DMS53 (cell line): ENCODE measurements around the gene INPP5K.
"Not testable (repeated sequence)": the region's sequence is repeated elsewhere in the genome, so short reads cannot be mapped to it uniquely, and the experiment has no call there.

ENCODE experiments used
- DNase-seq: peaks from one replicate; lab custom pipeline; 2025; lab: John Stamatoyannopoulos, UW

INPP5K gene

DNA sequence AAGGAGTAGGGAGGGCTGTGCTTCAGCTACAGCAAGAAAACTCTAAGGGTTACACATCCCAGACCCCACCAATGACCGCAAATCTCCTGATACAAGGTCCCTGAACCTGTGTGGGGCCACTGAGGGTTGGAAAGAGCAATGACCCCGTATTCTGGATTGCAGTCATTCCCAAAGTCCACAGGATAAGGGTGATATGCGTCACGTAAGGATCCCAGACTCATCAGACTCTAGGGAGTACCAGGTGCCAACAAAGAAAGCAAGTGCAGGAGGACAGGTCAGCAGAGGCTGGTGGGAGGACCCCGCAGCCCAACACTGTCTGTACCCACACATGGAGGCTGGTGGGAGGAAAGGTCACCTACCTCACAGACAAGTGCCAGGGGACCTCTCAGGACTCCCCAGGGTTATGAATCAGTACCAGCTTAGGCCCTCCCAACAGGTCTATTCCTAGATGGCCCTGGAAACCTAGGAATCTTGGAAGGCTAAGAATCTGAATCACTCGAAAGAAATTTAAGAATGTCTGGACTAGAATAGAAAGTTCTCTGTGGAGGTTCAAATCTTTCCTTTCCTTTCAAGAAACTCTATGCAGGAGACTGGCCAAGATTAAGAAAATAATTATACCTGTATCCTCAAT, 30.0 kb upstream of the INPP5K start:
- DNase-seq: no peak

DNA sequence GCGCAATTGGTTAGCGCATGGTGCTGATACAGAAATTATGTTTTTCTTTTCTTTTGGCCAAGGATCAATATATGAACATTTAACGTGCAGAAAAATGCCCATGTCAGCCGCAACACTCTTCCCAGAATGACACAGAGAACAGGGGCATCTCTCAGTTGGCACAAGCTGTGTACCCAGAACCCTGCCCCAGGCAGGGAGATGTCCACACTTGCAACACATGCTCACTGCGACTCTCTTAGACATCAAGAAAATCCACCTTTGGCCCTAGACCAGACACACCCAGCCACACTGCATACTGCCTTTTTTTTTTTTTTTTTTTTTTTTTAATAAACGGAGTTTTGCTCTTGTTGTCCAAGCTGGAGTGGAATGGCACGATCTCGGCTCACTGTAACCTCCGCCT, 29.2 kb upstream of the INPP5K start:
- no peak for DNase-seq

DNA sequence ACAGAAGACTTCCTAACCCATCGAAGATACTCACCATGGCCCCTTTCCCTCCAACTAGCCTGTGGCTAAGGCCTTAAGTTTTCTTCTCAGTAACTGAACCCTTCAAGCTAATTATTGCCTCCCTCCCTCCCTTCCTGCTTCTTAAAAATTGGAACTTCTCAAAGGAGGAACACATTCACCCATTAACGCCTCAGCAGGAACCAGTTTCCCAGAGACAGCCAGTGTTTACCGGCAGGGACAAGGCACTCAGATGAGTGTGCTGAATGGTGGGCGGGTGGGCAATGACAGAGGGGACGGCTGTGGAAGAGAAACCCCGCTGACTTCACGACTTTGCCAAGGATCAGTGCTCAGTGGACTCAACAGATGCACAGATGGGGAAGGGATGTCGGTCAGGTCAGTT, 25.9 kb upstream of the INPP5K start:
- no peak for DNase-seq

GRCh38 chr17:1541367-1541904, 25.0 kb upstream of the INPP5K start:
- DNase-seq: no peak

GRCh38 chr17:1539811-1540210, 23.4 kb upstream of the INPP5K start:
- no peak for DNase-seq

DNA sequence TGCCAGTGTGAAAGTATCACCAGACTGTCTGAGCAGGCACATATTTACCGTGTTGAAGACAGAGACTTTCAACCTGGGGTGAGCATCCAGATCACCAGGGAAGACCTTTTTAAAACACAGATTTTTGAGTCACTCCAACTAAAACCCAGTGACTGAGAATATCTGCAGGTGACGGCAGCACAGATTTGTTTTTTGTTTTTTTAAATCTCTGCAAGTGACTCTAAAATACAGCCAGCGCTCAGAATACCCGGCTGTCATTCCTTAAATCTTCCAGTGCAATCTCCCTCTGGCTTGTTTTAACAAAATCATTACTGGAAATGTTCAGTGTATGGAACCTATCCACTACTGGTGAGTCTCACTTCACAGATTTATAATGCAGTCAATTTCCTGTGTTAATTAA, 19.3 kb upstream of the INPP5K start:
- no peak for DNase-seq

DNA sequence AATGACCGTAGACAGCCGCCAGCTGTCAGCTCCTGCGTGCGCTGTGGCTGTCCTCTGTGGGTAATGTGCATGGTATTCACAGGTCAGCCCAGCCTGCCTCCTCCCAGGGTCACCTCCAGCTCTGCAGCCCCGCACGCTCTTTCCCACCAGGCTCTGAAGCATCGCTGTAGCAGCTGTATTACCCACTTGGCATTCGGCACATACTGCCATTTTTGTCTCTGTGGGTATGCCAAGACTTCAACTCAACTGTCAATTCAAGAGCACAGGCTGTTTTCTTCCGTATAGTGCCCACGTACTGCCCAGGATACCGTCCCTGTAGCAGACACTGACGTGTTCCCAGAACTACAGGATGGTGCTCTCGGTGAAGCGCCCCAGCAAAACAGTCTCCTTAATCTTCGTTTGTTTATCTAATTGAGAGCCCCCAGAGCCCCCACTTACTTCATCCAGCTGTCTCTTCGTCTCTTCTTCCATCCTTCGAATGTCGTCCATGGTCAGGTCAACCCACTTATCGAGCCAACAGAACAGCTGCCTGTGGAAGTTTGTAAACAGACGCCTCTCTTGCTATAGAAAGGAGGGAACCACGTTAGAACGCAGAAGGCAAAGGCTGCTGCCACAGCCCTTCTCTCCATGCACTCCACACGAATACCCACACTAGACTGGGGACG, 17.4 kb upstream of the INPP5K start:
- no peak for DNase-seq

- peak; percentile 49 for DNase-seq
These were observed 16.6 kb upstream of the INPP5K start for GRCh38 chr17:1532836-1533602.

GRCh38 chr17:1529863-1530262, 13.5 kb upstream of the INPP5K start:
- peak; percentile 23 for DNase-seq

DNA sequence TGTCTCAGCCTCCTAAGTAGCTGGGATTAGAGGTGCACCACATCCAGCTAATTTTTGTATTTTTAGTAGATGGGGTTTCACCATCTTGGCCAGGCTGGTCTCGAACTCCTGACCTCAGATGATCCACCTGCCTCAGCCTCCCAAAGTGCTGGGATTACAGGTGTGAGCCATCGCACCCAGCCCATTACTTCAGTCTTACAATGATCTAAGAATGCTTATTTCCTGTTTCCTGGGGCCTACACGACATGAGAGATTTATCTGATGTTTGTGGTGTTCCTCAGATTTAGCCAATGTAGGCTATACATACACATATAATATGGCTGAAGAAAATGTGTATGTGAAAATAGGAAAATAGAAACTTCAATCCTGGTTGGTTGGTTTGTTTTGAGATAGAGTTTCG, 10.5 kb upstream of the INPP5K start:
- DNase-seq: not testable (repeated sequence)

- DNase-seq: no peak
These were observed 6.2 kb upstream of the INPP5K start for GRCh38 chr17:1522626-1523025.

- no peak for DNase-seq
These were observed 4.8 kb upstream of the INPP5K start for GRCh38 chr17:1521086-1521640.

DNA sequence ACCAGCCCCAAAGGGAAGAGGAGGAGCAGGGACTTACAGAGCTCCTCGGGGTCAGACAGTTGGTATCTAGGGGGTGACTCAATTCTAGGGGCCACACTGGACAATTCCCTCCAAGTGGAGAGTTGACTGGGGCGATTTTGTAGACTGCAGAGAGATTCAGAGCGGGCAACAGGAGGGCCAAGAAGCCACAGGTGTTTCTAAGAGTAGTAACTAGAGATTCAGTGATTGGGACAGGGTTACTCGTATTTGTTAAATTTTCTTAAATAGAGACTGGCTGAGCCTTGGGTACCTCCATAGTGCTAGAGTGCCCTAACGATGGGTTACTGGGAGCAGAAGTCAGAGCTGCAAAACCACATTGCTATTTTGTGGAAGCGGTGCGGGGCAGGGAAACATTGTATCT, 3.3 kb upstream of the INPP5K start:
- DNase-seq: no peak

DNA sequence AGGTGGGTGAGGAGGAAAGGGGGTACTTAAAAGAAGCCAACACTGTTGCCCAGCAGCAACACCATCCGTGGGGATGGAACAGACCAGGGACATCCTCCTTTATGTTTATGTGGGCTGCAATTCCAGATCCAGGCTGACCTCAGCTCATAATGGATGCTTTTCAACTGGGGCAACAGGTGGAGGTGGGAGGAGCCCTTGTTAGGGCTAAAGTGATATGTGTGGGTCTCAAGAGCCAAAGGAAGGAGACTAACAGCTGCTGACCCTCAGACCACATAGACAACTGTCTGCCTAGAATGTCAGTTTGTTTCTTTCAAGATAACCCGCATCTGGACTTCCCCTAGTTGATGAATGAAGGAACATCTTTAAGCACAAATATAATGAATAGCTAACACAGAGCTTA, 2.0 kb upstream of the INPP5K start:
- no peak for DNase-seq

GRCh38 chr17:1515640-1516387, 598 bp downstream of the INPP5K start:
- peak; percentile 62 for DNase-seq

GRCh38 chr17:1512351-1512750, 4.1 kb downstream of the INPP5K start:
- DNase-seq: no peak

GRCh38 chr17:1511756-1512321, 4.6 kb downstream of the INPP5K start:
- DNase-seq: no peak

DNA sequence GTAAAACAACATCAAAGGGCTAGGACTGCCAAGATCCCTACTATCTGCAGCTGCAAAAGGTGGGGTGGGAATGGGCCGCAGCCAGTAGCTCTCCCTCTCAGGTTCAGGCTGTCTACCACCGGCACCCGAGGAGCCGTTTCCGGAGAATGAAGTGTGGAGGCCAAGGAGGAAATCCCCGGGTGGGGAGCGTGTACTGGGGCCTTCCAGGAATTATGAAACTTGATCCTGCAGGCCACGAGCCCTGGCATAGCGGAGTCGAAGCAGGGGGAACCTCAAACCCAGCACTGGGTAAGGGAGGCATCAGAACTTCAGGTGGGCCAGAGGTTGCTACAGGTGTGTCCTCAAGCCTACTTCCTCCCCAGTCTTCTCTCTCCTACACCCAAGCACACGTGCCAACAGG, 5.1 kb downstream of the INPP5K start:
- no peak for DNase-seq

DNA sequence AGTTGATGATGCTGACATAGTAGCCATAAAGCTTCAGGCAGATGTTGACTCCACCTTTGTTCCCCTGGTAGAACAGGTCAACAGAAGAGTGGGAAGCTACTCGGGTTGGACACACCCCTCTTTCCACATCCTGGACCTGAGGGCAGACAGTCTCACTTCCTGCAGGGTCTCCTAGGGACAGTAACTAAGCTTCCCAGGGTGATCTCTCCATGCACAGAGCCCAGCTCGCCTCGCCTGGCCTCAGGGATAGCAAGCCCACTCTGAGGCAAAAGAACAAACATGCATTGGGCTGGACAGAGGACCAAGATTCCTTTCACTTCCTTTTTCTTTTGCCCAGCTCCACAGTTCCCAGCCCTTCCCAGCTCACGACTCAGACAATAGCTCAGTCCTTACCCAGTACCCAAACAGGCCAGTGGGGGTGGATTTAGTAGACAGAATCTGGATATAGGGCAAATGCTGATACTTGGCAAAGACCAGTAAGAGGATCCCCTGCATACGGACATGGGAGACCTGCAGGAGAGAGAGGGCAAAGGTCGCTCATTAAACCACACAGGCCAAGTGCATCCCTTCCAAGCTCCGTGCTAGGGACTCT, 7.0 kb downstream of the INPP5K start:
- DNase-seq: peak; percentile 27

GRCh38 chr17:1508709-1509108, 7.7 kb downstream of the INPP5K start:
- DNase-seq: not testable (repeated sequence)

DNA sequence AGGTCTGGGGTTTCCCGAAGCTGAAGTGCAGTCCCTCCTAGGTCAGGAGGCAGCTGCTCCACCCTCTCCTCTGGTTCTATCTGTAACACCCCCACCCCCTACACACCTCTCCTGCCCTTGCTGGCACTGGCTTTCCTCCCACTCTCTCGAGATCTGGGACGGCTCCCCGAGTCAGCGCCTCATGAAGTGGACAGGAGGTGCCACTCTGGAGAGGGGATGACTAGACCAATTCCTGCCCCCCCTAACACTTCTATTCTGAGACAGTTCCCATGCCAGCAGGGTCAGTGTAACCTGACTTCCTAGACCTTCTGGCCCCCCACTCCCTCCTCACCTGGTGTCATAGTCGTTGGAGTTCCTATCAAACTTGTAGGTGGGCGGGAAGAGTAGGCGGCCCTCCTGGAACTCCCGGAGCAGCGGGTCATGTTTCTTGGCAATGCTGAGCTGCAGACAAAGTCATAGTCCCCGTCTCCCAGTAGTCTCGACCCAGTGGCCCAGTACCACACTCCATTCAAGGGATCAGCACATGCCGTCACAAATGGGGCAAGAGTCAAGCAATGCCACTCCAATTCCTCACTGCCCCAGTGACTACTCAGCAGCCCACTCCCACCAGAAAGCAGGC, 9.7 kb downstream of the INPP5K start:
- no peak for DNase-seq
